Measurements from ENCODE around the gene GPR39.

DNA sequence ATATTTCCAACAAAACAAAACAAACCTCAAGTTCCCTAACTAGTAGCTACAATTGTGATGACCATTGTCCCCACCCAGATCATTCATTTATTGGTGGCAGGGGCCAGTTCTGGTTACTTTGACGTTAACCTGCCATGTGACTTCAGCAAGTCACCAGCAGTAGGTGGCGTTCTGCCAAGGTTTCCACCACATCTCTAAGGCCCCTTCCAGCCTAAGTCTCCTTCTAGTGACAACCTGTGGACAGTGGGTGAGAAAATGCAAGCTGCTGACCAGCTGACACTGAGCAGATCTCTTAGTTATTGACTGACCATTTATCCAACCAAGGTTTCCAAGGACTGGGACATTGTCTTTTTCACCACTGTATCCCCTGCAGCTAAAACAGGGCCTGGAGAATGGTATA, 98.4 kb downstream of the GPR39 start:
- TF ChIP-seq, protein P1, sequence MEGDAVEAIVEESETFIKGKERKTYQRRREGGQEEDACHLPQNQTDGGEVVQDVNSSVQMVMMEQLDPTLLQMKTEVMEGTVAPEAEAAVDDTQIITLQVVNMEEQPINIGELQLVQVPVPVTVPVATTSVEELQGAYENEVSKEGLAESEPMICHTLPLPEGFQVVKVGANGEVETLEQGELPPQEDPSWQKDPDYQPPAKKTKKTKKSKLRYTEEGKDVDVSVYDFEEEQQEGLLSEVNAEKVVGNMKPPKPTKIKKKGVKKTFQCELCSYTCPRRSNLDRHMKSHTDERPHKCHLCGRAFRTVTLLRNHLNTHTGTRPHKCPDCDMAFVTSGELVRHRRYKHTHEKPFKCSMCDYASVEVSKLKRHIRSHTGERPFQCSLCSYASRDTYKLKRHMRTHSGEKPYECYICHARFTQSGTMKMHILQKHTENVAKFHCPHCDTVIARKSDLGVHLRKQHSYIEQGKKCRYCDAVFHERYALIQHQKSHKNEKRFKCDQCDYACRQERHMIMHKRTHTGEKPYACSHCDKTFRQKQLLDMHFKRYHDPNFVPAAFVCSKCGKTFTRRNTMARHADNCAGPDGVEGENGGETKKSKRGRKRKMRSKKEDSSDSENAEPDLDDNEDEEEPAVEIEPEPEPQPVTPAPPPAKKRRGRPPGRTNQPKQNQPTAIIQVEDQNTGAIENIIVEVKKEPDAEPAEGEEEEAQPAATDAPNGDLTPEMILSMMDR (IDR thresholded peaks at IDR 0.05; ENCODE audit: extremely low read depth in 1 of 2, insufficient read depth in 1 of 2, low read depth in 1 of 2, low read length in 2 of 2), result no peak
- TF ChIP-seq POLR2A (IDR thresholded peaks at IDR 0.05; ENCODE audit: low read depth, low read length) (no peak), POLR2AphosphoS5 (IDR thresholded peaks at IDR 0.05; ENCODE audit: insufficient read depth, low read depth, low read length) (no peak), EZH2 (IDR thresholded peaks at IDR 0.05; ENCODE audit: borderline replicate concordance, low read depth, low read length, severe bottlenecking) (no peak)
